Activated CD8-positive, alpha-beta T cell treated with anti-CD3 and anti-CD28 coated beads for 36 hours (primary cell): ENCODE results near the gene FUT7. TPM values are rescaled to one million over a fixed set of nuclear protein-coding genes. Genes with fewer than 3 reads are reported as not detected.

ENCODE experiments used
- ATAC-seq: fragments of 200-7000 bp; cut with Tn5 transposase; one replicate; pipeline ENCODE4 v1.10.0; 2021; ENCODE audit warnings: mild to moderate bottlenecking, moderate library complexity
- CTCF ChIA-PET: fragments of 350-600 bp; sonication (Branson Sonifier 250); formaldehyde crosslinking; loops from one replicate; lab custom pipeline; 2021; ENCODE audit warnings: antibody characterized with exemption; lab: Charles Lee
- POLR2A ChIA-PET: fragments of 350-600 bp; sonication (Branson Sonifier 250); formaldehyde crosslinking; loops from one replicate; lab custom pipeline; 2021; ENCODE audit warnings: antibody characterized with exemption; lab: Charles Lee
- DNase-seq: peaks from one replicate; pipeline ENCODE4 v3.0.0-alpha.2; 2020
- H3K27ac Mint-ChIP-seq: one replicate; pipeline ENCODE4 v1.8.0; 2021; ENCODE audit warnings: mild to moderate bottlenecking, mixed read lengths
- H3K27me3 Mint-ChIP-seq: one replicate; pipeline ENCODE4 v1.8.0; 2021; ENCODE audit warnings: mixed read lengths
- H3K36me3 Mint-ChIP-seq: one replicate; pipeline ENCODE4 v1.8.0; 2021; ENCODE audit warnings: low read depth, mixed read lengths
- H3K4me1 Mint-ChIP-seq: one replicate; pipeline ENCODE4 v1.8.0; 2021; ENCODE audit warnings: low read depth, mixed read lengths
- H3K4me3 Mint-ChIP-seq: one replicate; pipeline ENCODE4 v1.8.0; 2021; ENCODE audit warnings: mild to moderate bottlenecking, moderate library complexity, mixed read lengths
- H3K9me3 Mint-ChIP-seq: one replicate; pipeline ENCODE4 v1.8.0; 2021; ENCODE audit warnings: mixed read lengths
- intact Hi-C: fragments of 100-400 bp; cut with micrococcal nuclease; formaldehyde crosslinking; loops from one replicate; pipeline ENCODE4 v1.10.0; 2022
- total RNA-seq, 2 experiments: library from RNA; stranded (reverse); gene quantifications; one replicate each; pipeline ENCODE4 v1.2.3, GENCODE V29; 2021
- TF ChIP-seq, protein P1 (sequence below): fragments of 200-600 bp; IDR thresholded peaks from one replicate; pipeline ENCODE4 v1.8.0; 2022; ENCODE audit warnings: antibody characterized with exemption, mild to moderate bottlenecking

FUT7 gene
- total RNA-seq, 2 experiments from 2014 or later, result 0.09 TPM; not detected in 1

DNA sequence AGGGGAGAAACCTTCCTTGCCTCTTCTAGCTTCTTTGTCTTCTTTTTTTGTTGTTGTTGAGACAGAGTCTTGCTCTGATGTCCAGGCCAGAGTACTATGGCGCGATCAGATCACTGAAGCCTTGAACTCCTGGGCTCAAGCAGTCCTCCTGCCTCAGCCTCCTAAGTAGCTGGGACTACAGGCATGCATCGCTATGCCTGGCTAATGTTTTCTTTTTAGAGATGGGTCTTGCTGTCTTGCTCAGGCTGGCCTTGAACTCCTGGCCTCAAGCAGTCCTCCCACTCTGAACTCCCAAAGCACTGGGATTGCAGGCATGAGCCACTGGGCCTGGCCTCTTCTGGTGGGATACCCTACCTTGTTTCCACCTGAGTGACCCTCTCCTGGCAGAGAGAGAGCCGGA is 43.0 kb downstream of the FUT7 start:
- ChIA-PET CTCF (interaction anchor here (0.8 to 5.8 kb wide), 5 partner anchors 11 to 79 kb away, joined by 3 to 48 read pairs (median 3); partner anchors contain the start of gene ABCA2), POLR2A (interaction anchor here (0.8 kb wide), 1 partner anchor 19 kb away, joined by 3 read pairs; no protein-coding TSS in a partner anchor)
- ATAC-seq (no peak), DNase-seq (no peak)
- Mint-ChIP-seq H3K27me3 (peaks cover 9% of the 10 kb centered on the region), H3K9me3 (no peaks in the 10 kb centered on the region), H3K4me3 (no peak overlapping the region), H3K4me1 (peaks cover 12% of the 10 kb centered on the region), H3K36me3 (peaks cover 5% of the 10 kb centered on the region), H3K27ac (no peak overlapping the region)
- TF ChIP-seq, protein P1, sequence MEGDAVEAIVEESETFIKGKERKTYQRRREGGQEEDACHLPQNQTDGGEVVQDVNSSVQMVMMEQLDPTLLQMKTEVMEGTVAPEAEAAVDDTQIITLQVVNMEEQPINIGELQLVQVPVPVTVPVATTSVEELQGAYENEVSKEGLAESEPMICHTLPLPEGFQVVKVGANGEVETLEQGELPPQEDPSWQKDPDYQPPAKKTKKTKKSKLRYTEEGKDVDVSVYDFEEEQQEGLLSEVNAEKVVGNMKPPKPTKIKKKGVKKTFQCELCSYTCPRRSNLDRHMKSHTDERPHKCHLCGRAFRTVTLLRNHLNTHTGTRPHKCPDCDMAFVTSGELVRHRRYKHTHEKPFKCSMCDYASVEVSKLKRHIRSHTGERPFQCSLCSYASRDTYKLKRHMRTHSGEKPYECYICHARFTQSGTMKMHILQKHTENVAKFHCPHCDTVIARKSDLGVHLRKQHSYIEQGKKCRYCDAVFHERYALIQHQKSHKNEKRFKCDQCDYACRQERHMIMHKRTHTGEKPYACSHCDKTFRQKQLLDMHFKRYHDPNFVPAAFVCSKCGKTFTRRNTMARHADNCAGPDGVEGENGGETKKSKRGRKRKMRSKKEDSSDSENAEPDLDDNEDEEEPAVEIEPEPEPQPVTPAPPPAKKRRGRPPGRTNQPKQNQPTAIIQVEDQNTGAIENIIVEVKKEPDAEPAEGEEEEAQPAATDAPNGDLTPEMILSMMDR, result no peak
- intact Hi-C loops, result no loop called here

DNA sequence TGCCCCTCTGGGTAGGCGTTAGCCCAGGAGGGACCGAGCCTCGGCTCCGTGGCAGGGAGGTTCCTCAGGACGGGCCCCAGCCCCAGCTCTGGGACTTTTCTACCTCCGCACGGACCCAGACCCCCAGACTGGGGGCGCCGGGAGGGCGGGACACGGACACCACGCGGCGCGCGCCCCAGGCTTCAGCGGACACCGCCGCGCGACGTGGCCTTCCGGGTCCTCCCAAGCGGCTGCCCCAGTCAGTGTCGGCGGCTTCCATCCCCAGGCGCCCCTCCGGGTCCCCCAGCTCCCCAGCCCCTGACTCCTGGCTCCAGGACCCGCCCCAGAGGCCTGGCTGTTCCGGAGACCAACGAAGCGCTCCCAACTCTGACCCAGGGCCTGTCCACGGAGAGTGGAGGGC is 46.0 kb downstream of the FUT7 start:
- no peak overlapping the region for H3K4me3 Mint-ChIP-seq
- ChIA-PET CTCF (interaction anchor here (1.0 kb wide), 1 partner anchor 82 kb away, joined by 4 read pairs; no protein-coding TSS in a partner anchor), POLR2A (interaction anchor here (1.0 to 1.1 kb wide), 2 partner anchors 8 to 14 kb away, joined by 3 to 5 read pairs; no protein-coding TSS in a partner anchor)
- intact Hi-C loops, result no loop called here
- TF ChIP-seq, protein P1, result no peak
- no peaks in the 10 kb centered on the region for H3K36me3 Mint-ChIP-seq
- H3K4me1 Mint-ChIP-seq, result no peaks in the 10 kb centered on the region
- DNase-seq (no peak), ATAC-seq (no peak)
- peaks cover 11% of the 10 kb centered on the region for H3K27me3 Mint-ChIP-seq
- H3K9me3 Mint-ChIP-seq, result no peaks in the 10 kb centered on the region
- no peak overlapping the region for H3K27ac Mint-ChIP-seq

DNA sequence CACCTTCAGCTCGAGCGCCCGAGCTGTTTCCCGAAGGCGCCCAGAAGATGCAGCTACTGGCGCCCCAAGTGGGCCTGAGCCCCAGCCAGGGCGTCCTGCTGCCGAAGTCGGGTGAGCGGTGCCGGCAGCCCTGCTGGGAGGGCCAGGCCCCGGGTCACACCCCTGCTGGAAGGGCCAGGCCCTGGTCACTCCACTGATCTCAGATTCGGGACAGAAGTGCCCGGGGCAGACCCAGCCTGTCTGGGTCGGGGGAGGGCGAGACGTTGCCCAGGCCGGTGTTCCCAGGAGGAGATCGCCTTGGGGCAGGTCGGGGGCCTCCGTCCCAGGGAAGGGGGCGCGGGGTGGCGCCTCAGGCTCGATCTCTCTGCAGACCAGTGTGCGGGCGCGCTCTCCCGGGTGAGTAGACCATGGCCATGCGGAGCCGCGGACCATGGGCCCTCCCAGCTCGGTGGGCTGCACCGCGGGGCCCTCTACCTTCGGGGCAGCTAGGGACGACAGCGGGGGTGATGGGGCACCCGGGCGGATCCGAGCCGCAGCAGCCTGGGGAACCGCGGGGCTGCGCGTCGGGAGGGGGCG is 46.8 kb downstream of the FUT7 start:
- ATAC-seq, result peak; percentile 31
- Mint-ChIP-seq H3K4me3 (no peak overlapping the region), H3K9me3 (no peaks in the 10 kb centered on the region), H3K36me3 (no peaks in the 10 kb centered on the region), H3K4me1 (no peaks in the 10 kb centered on the region), H3K27ac (no peak overlapping the region), H3K27me3 (peaks cover 11% of the 10 kb centered on the region)
- no peak for DNase-seq
- ChIA-PET POLR2A (interaction anchor here (0.6 to 1.1 kb wide), 3 partner anchors 9 to 189 kb away, joined by 3 to 5 read pairs (median 3); partner anchors contain the start of gene CCDC183), CTCF (interaction anchor here (0.7 kb wide), 2 partner anchors 37 to 50 kb away, joined by 3 read pairs; no protein-coding TSS in a partner anchor)
- intact Hi-C loops, result no loop called here
- TF ChIP-seq, protein P1, result no peak

DNA sequence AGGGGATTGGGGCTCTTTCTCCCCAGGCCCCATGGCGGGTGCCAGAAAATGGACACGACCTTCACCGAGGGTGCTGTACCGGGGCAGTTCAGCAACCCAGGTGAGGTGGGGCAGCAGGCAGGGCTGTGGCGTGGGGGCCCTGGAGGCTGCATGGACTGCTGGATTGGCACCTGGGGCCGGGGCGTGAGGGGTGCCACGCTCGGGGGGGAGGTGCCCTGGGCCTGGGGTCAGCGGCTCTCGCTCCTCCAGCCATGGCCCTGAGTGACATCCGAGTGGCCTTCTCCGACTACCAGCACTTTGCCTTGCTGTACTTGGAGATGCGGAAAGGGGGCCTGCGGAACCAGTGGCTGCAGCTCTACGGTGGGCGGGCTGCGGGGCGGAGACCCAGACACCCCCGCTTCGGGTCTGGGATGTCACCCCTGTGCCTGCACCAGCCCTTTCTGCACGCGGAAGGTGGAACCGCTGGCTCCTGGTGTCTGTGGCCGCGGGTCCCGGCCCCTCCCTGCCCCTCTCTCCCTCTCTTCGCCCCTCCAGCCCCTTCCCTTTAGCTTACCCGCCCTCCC is 47.3 kb downstream of the FUT7 start:
- H3K27ac Mint-ChIP-seq, result no peak overlapping the region
- DNase-seq (no peak), ATAC-seq (no peak)
- H3K4me3 Mint-ChIP-seq, result no peak overlapping the region
- TF ChIP-seq, protein P1, result no peak
- no peaks in the 10 kb centered on the region for H3K36me3 Mint-ChIP-seq
- CTCF ChIA-PET, result interaction anchor here (0.7 kb wide), 2 partner anchors 36 to 51 kb away, joined by 3 read pairs; no protein-coding TSS in a partner anchor
- H3K4me1 Mint-ChIP-seq, result no peaks in the 10 kb centered on the region
- POLR2A ChIA-PET, result interaction anchor here (0.6 to 1.1 kb wide), 2 partner anchors 10 to 188 kb away, joined by 3 to 5 read pairs; partner anchors contain the start of gene CCDC183
- peaks cover 11% of the 10 kb centered on the region for H3K27me3 Mint-ChIP-seq
- no peaks in the 10 kb centered on the region for H3K9me3 Mint-ChIP-seq
- intact Hi-C loops, result no loop called here
